Epidermal melanocyte (primary cell): Measurements from ENCODE around the gene FABP2.
"Not testable (repeated sequence)": the region's sequence is repeated elsewhere in the genome, so short reads cannot be mapped to it uniquely, and the experiment has no call there.

Source experiments
- DNase-seq: peaks from one replicate; pipeline ENCODE4 v3.0.0; 2011; ENCODE audit warnings: low spot score; ENCODE audit not compliant: insufficient read length

Gene FABP2

DNA sequence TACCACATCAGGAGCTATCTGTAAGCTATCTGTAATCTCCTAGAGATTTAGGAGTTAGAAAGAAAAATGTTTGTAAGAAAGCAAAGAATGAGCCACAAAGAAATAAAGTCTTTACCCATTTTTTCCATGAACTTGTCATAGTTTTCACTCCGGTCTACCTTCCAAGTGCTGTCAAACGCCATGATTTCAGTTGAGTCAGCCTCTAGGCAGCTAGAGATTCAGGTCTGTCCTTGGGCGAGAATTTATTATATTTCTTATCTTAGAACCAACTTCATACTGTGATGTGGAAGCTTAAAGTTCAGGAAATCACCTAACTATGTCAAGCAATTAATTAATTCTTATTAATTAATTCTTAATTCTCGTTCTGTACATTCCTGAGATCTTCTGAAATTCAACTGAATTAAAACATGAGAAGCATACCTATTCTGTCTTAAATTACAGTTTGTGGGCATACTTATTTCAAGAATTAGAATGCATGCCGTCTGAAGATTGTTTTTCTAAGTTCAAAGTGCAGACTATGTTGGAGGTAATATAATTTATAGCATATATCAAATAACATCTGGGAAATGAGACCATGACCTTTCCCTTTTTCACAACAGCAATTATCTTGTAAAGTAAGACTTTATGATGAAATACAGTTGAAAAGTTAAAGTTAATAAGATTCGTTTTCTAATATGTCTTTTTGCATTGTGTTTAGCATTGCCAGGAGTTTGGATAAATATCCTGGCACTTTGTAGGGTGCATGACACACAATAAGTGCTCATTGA is at the start of gene FABP2:
Gene FABP2, minus strand, starts transcription at position 218 of the 767 bp plus-strand sequence. Its CDS starts 36 bp downstream, at position 182.
- no peak for DNase-seq

DNA sequence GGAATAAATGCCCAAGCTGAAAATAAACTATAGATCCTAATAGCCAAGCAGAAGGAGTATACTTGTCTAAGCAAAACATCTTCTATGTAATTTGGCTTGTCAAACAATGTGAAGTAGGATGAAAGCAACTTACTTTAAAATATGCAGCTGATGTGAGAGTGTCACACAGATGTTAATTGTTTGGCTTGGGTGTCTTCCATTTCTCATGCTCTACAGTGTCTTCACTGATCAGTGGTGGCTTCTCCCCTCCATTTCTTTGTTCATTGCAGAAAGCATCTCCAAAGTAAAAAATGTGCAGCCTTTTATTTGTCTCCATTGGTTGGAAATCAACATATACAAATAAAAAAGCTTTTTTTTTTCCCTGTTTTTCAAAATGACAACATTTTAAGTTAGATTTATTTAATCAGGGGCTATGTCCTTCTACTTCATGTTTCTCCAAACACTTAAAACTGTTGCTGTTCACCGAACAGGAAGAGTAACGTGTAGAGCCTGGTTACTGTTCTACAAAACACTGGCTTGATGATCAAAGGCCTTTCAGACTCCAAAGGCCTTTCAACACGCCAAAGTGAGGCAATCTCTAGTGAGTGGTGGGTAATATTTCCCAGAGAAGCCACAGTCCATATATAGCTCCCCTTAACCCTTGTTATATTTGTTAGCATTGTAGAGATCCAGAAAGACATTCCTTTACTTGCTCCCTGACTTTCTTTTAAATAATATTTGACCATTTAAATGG is 49.2 kb upstream of the FABP2 start:
- DNase-seq: not testable (repeated sequence)

DNA sequence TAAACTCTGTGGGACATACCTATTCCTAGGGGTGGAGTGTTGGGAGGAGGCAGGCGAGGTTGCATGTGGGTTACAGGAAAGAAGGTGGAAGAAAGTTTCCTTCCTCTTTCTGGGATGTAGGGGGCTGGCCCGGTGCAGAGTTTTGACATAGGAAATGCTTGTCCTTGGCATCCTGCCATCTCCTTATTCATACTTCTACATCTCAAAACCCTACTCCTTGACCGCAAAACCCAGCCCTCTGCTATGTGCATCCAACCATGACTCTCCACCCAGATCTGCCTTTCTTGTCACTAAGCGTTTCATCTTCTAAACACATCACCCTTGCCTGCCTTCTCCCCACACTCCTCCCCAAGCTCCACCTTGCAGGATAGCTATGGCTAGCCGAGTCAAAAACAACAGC is 48.5 kb upstream of the FABP2 start:
- not testable (repeated sequence) for DNase-seq

DNA sequence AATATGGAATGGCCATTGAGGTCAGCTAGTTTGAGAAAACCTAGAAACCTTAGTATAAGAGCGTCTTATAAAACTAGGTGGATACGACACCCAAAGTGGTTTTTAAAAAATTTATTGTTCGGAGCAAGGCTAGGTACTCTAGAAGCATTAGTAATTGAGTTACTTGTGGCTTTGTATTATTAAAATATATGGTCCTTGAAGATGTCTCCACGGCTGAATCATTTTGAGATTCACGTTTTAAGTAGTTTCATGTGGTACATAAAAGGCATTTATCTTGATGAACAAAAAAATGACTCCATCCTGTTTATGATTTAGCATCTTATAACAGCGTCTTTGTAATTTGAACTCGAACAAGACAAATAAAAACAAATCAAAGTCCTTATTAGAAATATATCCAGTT is 44.9 kb upstream of the FABP2 start:
- not testable (repeated sequence) for DNase-seq

DNA sequence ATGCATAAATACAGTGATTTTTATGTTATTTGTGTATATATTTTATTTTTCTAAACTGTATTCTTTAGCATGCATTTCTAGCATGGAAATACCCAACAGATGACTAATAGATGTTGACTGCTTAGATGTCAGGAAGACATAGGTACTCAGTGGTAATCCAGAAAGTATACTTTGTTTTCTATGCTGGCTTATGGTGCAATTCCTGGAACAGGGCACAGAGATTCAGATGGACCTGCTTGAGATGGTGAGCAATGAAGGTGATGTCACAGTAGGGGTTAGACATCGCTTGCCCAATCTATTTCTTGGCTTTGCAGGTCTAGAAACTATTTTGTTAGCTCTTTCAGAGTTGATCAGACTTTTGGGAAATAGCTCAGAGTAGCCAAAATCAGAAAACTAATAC is 42.3 kb upstream of the FABP2 start:
- not testable (repeated sequence) for DNase-seq

DNA sequence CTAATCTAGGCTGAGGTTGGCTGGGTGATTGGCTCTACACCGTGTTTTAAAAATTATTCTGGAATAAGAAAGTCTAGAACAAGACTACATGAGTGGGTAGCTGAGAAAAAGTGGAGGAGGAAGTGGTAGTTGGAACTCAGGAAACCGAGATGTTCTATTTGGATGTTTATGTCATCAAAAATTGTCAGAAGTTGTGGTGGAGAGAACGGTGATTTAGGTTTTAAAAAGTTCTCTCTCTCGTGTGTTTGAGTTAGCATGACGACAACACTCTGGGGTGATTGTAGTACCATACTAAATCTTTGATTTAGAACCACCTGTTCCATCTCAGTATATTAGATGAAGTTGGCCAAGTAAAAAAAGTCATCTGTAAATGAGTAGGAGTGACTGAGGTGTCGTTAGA is 41.4 kb upstream of the FABP2 start:
- DNase-seq: not testable (repeated sequence)

DNA sequence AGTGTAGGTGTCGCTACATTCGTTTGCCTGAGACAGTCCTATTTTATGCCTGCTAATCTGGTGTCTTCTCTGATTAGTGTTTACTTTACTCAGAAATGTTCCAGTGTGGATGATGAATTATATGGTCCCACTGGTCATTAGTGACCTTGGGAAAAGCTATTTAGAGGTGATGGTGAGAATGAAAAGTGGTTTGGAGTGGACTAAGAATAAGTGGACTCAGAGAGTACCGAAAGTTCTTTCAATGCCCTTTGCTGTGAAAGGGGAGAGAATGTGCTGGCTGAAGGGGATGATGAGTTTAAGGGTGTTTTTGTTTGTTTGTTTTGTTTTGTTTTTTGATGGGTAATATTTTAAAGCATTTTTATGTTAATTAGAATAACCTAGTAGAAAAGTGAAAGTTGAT is 40.5 kb upstream of the FABP2 start:
- not testable (repeated sequence) for DNase-seq

DNA sequence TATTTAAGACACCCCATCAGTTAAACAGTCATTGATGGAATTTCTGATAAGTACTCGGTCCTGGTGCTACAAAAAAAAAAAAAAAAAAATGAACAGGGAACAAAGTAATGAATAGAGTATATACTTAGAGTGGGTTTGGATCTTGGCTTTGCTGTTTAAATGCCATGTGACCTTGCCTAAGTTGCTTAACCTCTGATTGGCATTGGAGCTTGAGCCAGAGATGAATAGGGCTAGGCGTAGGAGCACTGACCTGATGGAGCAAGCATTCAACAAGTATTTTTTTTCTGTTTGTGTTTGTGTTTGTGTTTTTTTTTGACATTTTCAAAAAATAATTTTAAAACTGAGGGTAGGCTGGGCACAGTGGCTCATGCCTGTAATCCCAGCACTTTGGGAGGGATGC is 37.9 kb upstream of the FABP2 start:
- DNase-seq: not testable (repeated sequence)

DNA sequence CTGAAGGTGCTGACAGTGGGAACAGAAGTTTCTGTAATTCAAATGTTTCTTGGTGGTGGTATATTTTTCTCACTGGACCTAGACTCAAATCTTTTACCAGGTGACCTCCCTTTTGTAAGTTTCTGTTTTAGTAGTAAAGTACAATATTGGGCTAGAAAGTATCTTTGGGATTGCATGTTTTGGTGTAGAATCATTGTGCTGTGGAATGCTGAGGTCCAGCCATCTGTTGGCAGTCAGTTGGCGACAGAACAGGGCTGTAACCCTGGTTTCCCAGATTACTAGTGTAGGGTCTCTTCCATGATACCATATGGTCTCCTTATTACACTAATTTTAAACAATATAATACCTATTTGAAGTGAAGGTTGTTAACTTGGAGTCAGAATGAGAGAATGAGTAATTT is 34.9 kb upstream of the FABP2 start:
- DNase-seq: not testable (repeated sequence)

DNA sequence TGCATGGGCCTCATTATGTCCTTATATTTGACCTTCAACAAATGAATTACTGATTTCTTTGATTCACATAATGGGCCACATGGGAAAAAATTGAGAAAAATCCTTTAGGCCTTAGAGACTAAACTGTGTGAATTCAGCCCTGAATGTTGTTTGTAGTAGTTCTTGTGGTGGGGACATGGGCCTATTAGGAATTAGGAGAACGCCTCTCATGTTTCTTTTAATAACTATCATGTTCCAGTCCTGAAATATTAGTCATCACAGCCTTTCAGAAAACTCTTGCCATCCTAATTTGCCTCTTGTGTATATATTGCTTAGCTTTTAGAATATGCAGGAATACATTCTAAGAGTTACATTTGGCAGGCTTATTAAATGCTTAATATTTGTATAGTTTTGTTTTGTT is 34.1 kb upstream of the FABP2 start:
- DNase-seq: not testable (repeated sequence)

DNA sequence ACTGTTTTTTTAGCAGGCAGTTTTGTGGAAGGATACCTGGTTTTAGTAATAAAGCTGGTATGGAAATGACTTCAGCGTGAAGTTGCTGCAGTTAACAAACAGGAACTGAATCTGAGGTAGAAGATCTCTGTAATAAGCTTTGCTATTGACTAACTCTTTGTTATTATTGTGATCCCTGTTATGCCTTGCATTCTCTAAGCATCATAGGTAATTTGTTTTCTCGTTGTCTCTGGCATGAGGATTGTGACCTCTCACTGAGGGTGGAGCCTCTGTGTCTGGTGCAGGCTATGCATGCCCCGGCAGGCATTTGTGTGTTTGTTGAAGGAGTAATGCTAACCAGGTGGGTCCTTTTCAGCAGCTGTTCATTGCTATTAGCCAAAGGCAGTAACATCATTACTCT is 31.4 kb upstream of the FABP2 start:
- not testable (repeated sequence) for DNase-seq

DNA sequence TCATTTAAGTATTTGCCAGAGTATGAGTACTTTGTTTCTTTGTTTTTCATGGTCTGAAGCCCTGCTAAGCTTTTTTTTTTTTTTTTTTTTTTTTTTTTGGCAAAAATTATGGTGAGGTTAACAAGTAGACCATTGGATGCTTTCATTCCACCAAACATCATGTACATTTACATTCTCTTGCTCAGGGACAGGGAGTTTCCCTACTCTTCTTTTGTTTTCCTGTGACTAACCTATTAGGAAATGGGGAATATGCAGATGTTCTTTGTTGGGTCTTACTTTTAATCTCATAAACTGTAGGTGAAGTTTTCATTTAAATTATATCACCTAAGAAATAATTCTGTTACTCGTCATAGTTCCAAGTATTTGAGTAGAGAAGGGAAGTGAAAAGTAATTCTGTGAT is 26.2 kb upstream of the FABP2 start:
- not testable (repeated sequence) for DNase-seq

DNA sequence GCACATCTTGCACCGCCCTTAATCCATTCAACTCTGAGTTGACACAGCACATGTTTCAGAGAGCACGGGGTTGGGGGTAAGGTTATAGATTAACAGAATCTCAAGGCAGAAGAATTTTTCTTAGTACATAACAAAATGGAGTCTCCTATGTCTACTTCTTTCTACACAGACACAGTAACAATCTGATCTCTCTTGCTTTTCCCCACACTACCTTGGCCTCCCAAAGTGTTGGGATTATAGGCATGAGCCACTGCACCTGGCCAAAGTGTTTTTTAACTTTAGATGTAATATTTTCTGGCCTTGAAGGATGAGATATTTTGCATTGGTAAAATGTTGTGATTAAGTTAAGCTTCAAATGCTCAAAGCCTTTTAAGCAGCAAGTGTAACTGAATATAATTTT is 21.4 kb upstream of the FABP2 start:
- not testable (repeated sequence) for DNase-seq

DNA sequence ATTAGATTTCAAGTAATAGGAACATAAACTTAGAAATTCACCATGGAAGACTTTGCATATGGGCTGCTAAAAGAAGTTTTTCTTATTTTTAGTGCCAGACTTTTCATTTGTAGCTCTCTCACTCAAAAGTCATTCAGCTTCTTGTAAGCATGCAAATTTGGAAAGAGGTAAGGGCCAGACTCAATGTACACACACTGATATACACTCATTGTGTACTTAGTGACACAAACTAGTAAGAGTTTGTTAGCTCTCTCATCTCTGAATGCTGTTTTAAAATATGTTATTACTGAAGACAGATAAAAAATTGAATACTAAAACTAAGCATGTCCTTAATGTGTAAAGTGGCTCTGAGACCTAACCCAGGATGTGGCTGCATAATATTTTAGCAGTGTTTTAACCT is 18.0 kb upstream of the FABP2 start:
- DNase-seq: not testable (repeated sequence)

DNA sequence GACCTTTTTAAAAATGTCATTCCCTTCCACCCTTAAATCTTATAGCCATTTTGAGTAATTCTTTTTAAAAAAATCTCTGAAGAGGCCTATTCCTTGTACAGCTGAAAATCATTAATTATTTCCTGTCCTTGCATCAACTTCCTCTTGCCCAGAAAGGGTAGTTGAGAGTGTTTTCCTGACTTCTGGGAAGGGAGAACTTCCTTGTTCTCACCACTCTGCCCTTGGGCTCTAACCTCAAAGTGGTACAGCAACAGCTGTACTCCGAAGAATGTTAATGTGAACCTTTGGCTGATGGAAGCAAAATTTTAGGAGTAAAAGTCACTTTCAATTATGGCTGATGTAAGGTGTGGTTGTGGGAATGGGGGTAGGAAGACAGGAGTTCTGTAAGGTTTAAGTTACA is 15.1 kb upstream of the FABP2 start:
- no peak for DNase-seq

DNA sequence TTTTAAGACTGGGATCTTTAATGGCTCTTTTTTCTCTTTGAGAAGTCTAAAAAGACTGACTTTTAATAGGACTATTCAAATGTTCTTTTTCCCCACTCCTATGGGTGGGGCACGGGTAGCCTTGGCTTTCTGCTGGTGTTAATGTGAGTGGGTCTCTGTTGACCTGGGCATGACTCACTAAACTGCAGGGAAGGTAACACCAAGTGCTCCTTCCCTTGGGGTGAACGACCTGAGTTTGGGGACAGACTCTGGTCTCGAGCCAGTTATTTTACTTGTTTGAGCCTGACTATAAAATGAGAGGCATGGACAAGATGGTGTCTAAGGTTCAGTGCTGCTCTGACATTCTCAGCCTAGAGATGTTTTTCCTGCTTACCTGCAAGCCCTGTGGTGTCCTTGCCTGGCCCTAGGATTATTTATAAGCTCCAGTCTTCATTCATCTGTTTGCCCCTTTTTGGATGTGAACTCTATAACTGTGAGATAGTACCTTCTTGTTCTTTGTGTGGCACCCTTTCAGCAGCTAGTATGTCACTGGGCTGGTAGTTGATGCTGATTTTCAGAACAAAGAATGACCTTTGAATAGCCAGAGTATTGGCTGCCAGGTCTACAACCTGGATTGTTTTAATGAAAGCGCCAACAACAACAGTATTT is 14.5 kb upstream of the FABP2 start:
- not testable (repeated sequence) for DNase-seq

DNA sequence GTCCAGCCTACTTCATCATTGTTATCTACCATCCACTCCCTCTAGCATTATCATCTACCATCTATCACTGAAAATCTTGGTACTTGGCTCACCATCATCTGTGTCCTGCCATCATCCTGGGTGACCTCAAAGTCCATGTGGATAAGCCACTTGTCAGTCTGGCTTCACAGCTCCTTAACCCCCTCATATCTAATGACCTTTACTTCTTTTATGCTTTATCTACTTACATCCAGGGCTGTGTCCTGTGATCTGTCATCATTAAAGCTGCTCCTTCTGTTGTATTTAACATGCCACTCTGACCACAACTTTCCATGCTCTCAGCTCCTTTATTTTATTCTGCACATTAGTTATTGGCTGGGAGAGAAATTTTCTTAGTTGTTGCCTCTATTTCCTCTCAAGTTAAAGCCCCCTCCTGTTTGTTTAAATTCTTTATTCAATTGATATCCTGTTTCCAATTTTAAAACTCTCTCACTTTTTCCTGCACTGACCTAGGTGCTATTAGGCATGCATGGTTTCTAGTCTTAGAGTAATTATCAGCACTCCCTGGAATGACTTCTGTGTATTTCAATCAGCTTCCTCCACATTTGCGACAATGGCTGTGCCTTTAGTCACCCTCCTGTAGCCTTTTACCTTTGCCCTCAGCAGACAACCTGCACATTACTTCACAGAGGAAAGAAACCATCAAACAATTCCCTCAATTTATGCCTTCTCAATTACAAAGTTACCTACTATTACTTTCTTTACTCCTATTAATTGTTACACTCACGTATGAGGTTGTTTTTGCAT is 8.1 kb upstream of the FABP2 start:
- no peak for DNase-seq

DNA sequence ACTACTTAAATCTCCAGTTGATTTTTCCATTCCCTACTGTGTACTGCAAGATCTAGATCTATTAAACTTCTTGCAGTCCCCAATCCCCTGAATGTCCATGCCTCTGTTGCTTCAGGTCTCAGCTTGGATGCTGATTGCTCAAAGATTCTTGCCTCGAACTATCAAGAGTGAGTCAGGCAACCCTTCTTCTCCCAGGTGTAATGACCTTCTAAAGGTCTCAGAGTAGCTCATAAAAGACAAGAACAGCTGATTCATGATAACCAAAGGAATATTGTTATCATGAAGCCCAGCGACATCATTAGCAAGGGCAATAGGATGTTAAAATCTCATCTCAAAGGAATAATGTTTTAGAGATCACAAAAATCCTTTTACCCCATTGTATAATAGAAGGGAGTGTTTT is 6.8 kb upstream of the FABP2 start:
- DNase-seq: no peak

DNA sequence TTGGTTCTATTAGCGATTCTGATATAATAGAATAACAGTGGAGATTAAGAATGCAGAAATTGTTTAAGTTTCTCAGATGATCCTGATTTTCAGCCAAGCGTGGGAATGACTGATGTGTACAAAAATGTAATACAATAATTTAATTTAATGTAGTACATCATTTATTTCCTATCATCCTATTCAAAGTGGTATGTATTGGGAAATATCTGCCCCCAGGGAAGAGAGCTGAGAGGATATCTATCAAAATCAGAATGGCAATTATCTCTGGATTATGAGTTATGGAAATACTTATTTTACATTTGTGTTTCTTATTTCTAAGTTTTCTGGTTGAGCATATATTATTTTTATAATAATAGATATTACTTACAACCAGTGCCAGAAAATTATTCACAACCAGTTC is 3.9 kb downstream of the FABP2 start:
- DNase-seq: no peak

DNA sequence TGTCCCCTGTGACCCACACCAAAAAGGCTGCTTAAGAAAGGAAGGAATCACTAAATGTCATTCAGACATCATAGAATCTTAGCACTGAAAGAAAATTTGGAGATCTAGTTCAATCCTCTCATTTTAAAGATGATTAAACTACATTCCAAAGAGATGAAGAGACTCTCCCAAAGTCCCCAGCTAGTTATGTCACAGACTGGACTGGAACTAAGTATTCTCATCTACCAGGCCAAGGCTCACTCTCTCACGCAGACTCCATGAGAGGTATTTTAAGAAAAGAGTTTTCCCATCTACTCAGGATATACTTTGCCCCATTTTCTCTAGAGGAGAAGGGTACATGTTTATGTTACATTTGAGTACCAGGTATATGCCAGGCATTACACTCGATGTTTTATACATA is 6.9 kb downstream of the FABP2 start:
- no peak for DNase-seq

DNA sequence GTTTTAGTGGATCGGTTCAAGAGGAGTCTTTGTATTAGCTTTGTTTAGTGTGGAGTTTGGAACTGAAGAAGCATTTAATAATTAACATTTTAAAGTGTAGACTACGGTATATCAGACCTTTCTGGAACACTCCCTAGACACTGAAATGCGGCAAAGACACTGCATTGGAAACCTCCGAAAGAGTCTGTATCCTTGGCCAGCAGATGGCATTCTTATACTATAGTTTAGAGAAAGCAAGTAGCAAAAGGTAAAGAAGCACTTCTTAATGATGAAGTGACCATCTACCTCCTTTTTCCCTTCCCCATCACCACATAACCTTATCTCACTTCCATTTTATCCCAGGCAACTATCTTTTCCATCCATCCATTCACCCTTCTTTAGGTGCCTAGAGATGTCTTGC is 7.6 kb downstream of the FABP2 start:
- no peak for DNase-seq
